Muscle layer of colon (tissue), 2 donors: Measurements from ENCODE around the gene ABCC2.
"Not testable (repeated sequence)": the region's sequence is repeated elsewhere in the genome, so short reads cannot be mapped to it uniquely, and the experiment has no call there.

Source experiments
- H3K27ac ChIP-seq: one replicate; pipeline ENCODE4 v1.7.0; 2013; ENCODE audit warnings: low read depth, mild to moderate bottlenecking, low read length, moderate library complexity
- H3K27me3 ChIP-seq, 2 donors: one replicate each; pipeline ENCODE4 v1.7.0; 2013; ENCODE audit warnings: low read length in 2 of 2, mild to moderate bottlenecking in 2 of 2; ENCODE audit not compliant: insufficient read depth in 2 of 2, control insufficient read depth in 1 of 2
- H3K36me3 ChIP-seq: one replicate; pipeline ENCODE4 v1.7.0; 2013; ENCODE audit warnings: mild to moderate bottlenecking, low read length; ENCODE audit not compliant: insufficient read depth
- H3K4me1 ChIP-seq: one replicate; pipeline ENCODE4 v1.7.0; 2013; ENCODE audit warnings: mild to moderate bottlenecking, low read length; ENCODE audit not compliant: insufficient read depth
- H3K4me3 ChIP-seq, 2 donors: one replicate each; pipeline ENCODE4 v1.7.0; 2013; ENCODE audit warnings: low read length in 2 of 2, low read depth in 1 of 2, mild to moderate bottlenecking in 1 of 2, moderate library complexity in 1 of 2
- H3K9ac ChIP-seq: one replicate; pipeline ENCODE4 v1.7.0; 2013; ENCODE audit warnings: low read length
- H3K9me3 ChIP-seq: one replicate; pipeline ENCODE4 v1.7.0; 2013; ENCODE audit warnings: mild to moderate bottlenecking, low read length
- donor health status: abdominal sarcoma.
- donor health status: Adenocarcinoma of cecum.

The ABCC2 gene

DNA sequence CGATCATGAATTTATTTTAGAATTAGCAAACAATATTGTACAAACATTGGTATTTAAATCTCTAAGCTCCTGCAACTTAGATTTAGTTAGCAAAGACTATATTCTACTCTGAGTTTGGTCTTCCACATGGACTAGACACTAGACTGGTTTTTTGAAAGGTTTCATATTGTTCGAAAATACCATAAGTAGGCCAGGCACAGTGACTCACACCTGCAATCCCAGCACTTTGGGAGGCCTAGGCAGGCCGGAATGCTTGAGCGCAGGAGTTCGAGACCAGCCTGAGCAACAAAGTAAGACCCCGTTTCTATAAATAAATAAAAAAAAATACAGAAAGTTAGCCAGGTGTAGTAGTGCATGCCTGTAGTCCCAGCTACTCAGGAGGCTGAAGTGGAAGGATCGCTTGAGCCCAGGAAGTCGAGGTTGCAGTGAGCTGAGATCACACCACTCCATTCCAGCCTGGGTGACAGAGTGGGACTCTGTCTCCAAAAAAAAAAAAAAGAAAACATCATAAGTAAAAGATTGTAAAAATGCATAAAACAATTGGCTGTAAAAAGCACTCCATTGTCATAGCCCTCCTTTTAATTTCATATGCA is 73.1 kb downstream of the ABCC2 start:
- H3K4me3 ChIP-seq: no peak overlapping the region

DNA sequence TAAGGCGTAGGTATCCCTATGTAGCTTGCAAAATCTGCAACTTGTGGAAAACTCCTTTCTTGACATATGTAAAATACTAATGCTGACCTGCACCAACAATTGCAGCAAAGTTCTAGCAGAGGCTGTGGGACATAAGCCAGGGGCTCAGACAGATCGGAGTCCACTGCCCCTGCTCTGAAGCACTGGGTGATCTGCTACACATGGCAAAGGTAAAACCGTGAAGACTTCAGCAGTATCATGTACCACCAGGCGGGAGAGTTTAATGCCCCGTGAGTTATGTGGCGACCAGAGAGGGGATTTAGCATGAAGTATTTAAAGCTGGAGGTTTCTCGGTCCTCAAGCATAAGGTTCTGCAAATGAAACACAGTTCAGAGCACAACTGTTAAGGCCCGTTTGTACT is 76.4 kb downstream of the ABCC2 start:
- no peak overlapping the region for H3K4me3 ChIP-seq
- no peaks in the 10 kb centered on the region for H3K36me3 ChIP-seq
- no peak overlapping the region for H3K27ac ChIP-seq
- no peaks in the 10 kb centered on the region for H3K27me3 ChIP-seq
- no peaks in the 10 kb centered on the region for H3K9me3 ChIP-seq
- no peak overlapping the region for H3K9ac ChIP-seq
- no peaks in the 10 kb centered on the region for H3K4me1 ChIP-seq

More for the DNA sequence above, 73.1 kb downstream of the ABCC2 start:
- H3K9ac ChIP-seq: no peak overlapping the region
- H3K9me3 ChIP-seq: no peaks in the 10 kb centered on the region
- no peaks in the 10 kb centered on the region for H3K36me3 ChIP-seq
- H3K27me3 ChIP-seq: no peaks in the 10 kb centered on the region
- H3K27ac ChIP-seq: no peak overlapping the region
- no peaks in the 10 kb centered on the region for H3K4me1 ChIP-seq

DNA sequence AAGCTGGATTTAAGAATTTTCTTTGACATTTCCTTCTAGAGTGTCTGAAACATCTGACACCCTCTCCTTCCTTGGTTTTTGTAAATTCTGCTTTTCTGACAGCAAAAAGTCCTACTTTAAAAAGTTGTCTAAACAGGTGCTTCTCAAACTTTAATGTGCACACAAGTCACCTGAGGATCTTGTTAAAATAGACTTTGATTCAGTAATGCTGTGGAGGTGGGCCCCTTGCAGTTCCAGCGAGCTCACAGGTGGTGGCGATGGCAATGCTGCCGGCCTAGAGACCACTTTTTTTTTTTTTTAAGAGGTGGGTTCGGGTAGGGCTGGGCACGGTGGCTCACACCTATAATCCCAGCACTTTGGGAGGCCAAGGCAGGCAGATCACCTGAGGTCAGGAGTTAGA is 77.1 kb downstream of the ABCC2 start:
- Histone ChIP-seq H3K27me3 (no peaks in the 10 kb centered on the region), H3K4me3 (no peak overlapping the region), H3K9me3 (no peaks in the 10 kb centered on the region), H3K9ac (no peak overlapping the region), H3K27ac (no peak overlapping the region), H3K36me3 (no peaks in the 10 kb centered on the region), H3K4me1 (no peaks in the 10 kb centered on the region)

DNA sequence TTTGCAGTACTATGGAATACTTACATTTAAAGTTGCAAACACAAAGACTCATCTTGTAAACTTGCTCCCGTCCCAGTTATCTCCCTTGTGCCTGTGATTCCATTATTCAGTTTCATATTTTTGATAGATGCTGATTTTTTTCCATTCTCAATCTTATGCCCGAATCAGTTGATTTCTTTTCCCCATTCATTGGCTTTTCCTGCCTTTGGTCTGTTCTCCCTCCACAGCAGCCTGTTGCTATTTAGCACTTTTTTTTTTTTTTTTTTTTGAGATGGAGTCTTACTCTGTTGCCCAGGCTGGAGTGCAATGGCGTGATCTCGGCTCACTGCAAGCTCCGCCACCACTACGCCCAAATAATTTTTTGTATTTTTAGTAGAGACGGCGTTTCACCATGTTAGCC is 78.0 kb downstream of the ABCC2 start:
- no peaks in the 10 kb centered on the region for H3K9me3 ChIP-seq
- no peaks in the 10 kb centered on the region for H3K4me1 ChIP-seq
- H3K36me3 ChIP-seq: no peaks in the 10 kb centered on the region
- H3K4me3 ChIP-seq: no peak overlapping the region
- H3K9ac ChIP-seq: no peak overlapping the region
- H3K27me3 ChIP-seq: no peaks in the 10 kb centered on the region
- H3K27ac ChIP-seq: no peak overlapping the region

DNA sequence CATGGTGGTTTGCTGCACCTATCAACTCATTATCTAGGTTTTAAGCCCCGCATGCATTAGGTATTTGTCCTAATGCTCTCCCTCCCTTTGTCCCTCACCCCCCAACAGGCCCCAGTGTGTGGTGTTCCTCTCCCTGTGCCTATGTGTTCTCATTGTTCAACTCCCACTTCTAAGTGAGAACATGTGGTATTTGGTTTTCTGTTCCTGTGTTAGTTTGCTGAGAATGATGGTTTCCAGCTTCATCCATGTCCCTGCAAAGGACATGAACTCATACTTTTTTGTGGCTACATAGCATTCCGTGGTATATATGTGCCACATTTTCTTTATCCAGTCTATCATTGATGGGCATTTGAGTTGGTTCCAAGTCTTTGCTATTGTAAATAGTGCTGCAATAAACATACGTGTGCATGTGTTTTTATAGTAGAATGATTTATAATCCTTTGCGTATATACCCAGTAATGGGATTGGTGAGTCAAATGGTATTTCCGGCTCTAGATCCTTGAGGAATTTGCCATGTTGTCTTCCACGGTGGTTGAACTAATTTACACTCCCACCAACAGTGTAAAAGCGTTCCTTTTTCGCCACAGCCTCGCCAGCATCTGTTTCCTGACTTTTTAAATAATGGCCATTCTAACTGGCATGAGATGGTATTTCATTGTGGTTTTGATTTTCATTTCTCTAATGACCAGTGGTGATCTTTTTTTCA is 81.2 kb downstream of the ABCC2 start:
- H3K9me3 ChIP-seq, H3K36me3 ChIP-seq, H3K27ac ChIP-seq, H3K4me3 ChIP-seq, H3K4me1 ChIP-seq, H3K27me3 ChIP-seq, H3K9ac ChIP-seq: not testable (repeated sequence)

DNA sequence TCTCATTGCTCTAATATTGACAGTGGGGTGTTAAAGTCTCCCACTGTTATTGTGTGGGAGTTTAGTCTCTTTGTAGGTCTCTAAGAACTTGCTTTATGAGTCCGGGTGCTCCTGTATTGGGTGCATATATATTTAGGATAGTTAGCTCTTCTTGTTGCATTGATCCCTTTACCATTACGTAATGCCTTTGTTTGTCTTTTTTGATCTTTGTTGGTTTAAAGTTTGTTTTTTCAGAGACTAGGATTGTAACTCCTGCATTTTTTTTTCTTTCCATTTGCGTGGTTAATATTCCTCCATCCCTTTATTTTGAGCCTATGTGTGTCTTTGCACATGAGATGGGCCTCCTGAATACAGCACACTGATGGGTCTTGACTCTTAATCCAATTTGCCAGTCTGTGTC is 84.8 kb downstream of the ABCC2 start:
- H3K27ac ChIP-seq, H3K36me3 ChIP-seq, H3K27me3 ChIP-seq, H3K9me3 ChIP-seq, H3K9ac ChIP-seq, H3K4me1 ChIP-seq, H3K4me3 ChIP-seq: not testable (repeated sequence)

DNA sequence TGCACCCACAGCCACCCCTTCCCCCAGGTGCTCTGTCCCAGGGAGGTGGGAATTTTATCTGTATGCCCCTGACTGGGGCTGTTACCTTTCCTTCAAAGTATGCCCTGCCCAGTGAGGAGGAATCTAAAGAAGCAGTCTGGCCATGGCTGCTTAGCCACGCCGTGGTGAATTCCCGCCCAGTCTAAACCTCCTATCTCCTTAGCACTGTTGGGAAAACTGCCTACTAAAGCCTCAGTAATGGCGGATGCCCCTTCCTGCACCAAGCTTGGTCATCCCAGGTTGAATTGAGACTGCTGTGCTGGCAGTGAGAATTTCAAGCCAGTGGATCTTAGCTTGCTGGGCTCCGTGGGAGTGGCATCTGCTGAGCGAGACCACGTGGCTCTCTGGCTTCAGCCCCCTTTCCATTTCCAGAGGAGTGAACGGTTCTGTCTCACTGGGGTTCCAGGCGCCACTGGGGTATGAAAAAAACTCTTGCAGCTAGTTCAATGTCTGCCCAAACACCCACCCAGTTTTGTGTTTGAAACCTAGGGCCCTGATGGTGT is 87.2 kb downstream of the ABCC2 start:
- Histone ChIP-seq H3K4me1 (no peaks in the 10 kb centered on the region), H3K4me3 (no peak overlapping the region), H3K9me3 (no peaks in the 10 kb centered on the region), H3K27ac (no peak overlapping the region), H3K27me3 (no peaks in the 10 kb centered on the region), H3K9ac (no peak overlapping the region), H3K36me3 (no peaks in the 10 kb centered on the region)

DNA sequence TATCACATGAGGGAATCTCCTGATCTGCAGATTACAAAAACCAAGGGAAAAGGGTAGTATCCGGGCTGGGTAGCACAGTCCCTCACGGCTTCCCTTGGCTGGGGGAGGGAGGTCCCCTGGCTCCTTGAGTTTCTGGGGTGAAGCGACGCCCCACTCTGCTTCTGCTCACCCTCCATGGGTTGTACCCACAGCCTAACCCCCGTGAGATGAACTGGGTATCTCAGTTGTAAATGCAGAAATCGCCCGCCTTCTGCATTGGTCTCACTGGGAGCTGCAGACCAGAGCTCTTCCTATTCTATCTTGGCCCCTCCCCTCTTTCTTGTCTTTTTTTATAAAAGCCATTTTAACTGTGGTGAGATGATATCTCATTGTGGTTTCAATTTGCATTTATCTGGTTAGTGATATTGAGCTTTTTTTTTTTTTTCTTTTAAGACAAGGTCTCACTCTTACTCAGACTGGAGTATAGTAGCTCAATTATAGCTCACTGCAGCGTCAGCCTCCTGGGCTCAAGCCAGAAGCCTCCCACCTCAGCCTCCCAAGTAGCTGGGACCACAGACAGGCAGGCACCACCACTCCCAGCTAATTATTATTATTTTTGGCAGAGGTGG is 87.8 kb downstream of the ABCC2 start:
- Histone ChIP-seq H3K27me3 (no peaks in the 10 kb centered on the region), H3K36me3 (no peaks in the 10 kb centered on the region), H3K4me3 (no peak overlapping the region), H3K27ac (no peak overlapping the region), H3K9me3 (no peaks in the 10 kb centered on the region), H3K9ac (no peak overlapping the region), H3K4me1 (no peaks in the 10 kb centered on the region)

DNA sequence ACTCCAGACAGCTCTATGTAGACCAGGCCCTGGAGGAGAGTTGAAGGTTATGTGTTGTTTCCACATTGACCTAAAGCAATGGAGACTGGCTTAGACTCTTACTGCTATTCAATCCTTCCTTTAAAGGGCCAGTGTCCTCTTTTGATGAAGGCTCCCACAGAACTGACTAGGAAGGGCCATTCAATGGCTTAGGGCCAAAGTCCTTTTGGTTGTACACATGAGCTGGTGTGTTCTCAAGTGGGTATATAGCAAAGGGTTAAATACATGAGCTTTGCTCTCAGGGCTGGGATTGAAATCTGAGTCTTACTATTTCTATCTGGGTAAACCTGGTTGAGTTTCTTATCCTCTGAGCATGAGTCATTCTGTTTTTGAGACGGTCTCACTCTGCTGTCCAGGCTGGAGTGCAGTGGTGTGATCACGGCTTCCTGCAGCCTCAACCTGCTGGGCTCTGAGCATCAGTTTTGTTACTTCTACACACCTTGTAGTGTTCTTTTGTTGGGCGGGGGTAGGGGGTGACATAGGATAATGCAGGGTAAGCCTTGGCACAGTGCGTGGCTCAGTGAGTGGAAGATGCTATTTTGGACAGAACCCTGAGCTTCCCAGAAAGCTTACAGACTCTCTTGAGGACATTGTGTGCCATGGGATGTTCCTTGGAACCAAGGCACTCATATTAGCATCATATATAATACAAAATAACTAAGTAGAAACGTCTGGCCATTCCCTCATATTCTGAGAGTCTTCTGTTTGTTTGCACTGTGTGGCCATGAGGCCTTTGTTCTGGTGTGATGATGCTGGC is 90.1 kb downstream of the ABCC2 start:
- H3K9ac ChIP-seq: no peak overlapping the region
- no peaks in the 10 kb centered on the region for H3K4me1 ChIP-seq
- H3K9me3 ChIP-seq: no peaks in the 10 kb centered on the region
- H3K4me3 ChIP-seq: no peak overlapping the region
- no peaks in the 10 kb centered on the region for H3K27me3 ChIP-seq
- peaks cover 12% of the 10 kb centered on the region for H3K36me3 ChIP-seq
- no peak overlapping the region for H3K27ac ChIP-seq

DNA sequence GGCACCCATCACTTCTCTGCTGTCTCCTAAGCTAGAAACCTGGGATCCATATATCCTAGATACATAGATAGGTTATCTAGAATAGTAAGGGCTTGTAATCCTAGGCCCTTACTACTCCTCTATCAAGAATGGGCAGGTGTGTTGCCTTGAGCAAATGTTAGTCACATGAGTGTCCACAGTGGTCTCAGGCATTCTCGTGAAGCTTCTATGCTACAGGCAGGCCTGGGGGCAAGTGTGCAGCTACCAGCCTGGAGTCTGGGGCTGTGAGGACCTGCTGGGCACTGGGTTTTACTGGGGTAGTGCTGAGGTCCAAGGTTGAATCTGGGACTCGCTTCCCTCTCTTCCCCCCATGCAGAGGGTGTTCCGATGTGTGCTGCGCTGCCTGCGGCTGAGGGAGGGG is 91.4 kb downstream of the ABCC2 start:
- Histone ChIP-seq H3K27ac (no peak overlapping the region), H3K27me3 (no peaks in the 10 kb centered on the region), H3K36me3 (peaks cover 24% of the 10 kb centered on the region), H3K4me3 (no peak overlapping the region), H3K9ac (no peak overlapping the region), H3K4me1 (no peaks in the 10 kb centered on the region), H3K9me3 (no peaks in the 10 kb centered on the region)

DNA sequence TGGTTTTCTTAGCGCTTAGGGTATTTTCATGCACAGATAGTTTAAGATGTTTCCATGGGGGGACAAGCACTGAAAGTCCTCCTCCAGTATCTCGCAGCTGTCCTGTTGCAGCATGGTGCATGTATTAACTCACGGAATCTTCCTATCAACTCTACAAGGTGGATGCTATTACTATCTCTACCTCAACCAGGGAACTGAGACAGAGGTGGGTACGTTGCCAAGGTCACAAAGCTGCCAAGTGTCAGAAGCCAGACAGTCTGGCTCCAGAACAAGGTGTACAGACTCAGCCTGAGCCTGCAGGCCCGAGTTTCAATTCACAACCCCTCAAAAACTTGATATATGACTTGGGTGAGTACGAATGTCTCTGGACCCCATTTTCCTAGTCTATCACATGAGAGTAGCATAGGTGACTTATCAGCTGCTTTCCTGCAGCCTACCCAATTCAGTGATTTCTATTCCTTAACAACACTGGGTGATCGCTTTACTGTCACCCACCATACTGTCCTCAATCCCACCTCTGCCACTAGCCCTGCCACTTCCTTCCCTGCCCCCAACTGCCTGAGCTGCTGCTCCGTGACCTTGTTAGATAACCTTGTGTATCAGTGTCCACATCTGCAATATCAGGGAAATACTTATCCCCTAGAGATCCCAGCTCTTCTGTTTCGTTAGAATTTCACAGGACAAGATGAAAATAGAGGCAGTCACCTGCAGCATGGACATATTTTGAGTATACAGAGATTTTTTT is 92.1 kb downstream of the ABCC2 start:
- Histone ChIP-seq H3K4me3 (no peak overlapping the region), H3K9me3 (no peaks in the 10 kb centered on the region), H3K9ac (no peak overlapping the region), H3K4me1 (no peaks in the 10 kb centered on the region), H3K27me3 (no peaks in the 10 kb centered on the region), H3K27ac (no peak overlapping the region), H3K36me3 (peaks cover 28% of the 10 kb centered on the region)
